Measurements from ENCODE around the gene PTPRM. TPM values are rescaled to one million over a fixed set of nuclear protein-coding genes. Genes with fewer than 3 reads are reported as not detected.

PTPRM gene
- total RNA-seq, 1 experiment from 2014 or later, result not detected

- ChIA-PET POLR2A (ENCODE audit: low non-redundant PET) (no interaction called here), CTCF (no interaction called here)
- no peak overlapping the region for H3K4me3 ChIP-seq (ENCODE audit: low read depth, low read length, poor library complexity, severe bottlenecking)
- intact Hi-C loops (cut with micrococcal nuclease; ENCODE audit: unreplicated experiment), result no loop called here
- DNase-seq (ENCODE audit: low spot score), result no peak
- TF ChIP-seq EZH2 (IDR thresholded peaks at IDR 0.05; ENCODE audit: borderline replicate concordance, low read depth, low read length, poor library complexity, severe bottlenecking) (no peak), CTCF (conservative IDR thresholded peaks at IDR 0.05; ENCODE audit: low read depth, low read length) (no peak)
- no TSS peak for BruUV-seq (replicated peaks)
- no peaks in the 10 kb centered on the region for H3K36me3 ChIP-seq (ENCODE audit: insufficient read depth, low read length, poor library complexity, severe bottlenecking)
- H3K27me3 ChIP-seq (replicated peaks; ENCODE audit: insufficient read depth, low read depth, low read length, poor library complexity), result peaks cover 28% of the 10 kb centered on the region
- H3K27ac ChIP-seq (ENCODE audit: low read depth, low read length, poor library complexity, severe bottlenecking), result no peak overlapping the region
- no peaks in the 10 kb centered on the region for H3K9me3 ChIP-seq (ENCODE audit: low read depth, low read length, poor library complexity, severe bottlenecking)
- H3K4me1 ChIP-seq (ENCODE audit: insufficient read depth, low read length, poor library complexity, severe bottlenecking), result no peaks in the 10 kb centered on the region
Measured at GRCh38 chr18:8351161-8351560, 784.0 kb downstream of the PTPRM start.

GRCh38 chr18:8354304-8354703, 787.2 kb downstream of the PTPRM start:
- DNase-seq (ENCODE audit: low spot score), result no peak

GRCh38 chr18:8356001-8356400, 788.9 kb downstream of the PTPRM start:
- BruUV-seq (replicated peaks), result no TSS peak
- ChIA-PET POLR2A (ENCODE audit: low non-redundant PET) (no interaction called here), CTCF (no interaction called here)
- TF ChIP-seq CTCF (conservative IDR thresholded peaks at IDR 0.05; ENCODE audit: low read depth, low read length) (no peak), EZH2 (IDR thresholded peaks at IDR 0.05; ENCODE audit: borderline replicate concordance, low read depth, low read length, poor library complexity, severe bottlenecking) (no peak)
- Histone ChIP-seq H3K4me1 (ENCODE audit: insufficient read depth, low read length, poor library complexity, severe bottlenecking) (no peaks in the 10 kb centered on the region), H3K27ac (ENCODE audit: low read depth, low read length, poor library complexity, severe bottlenecking) (no peak overlapping the region), H3K4me3 (ENCODE audit: low read depth, low read length, poor library complexity, severe bottlenecking) (no peak overlapping the region), H3K36me3 (ENCODE audit: insufficient read depth, low read length, poor library complexity, severe bottlenecking) (no peaks in the 10 kb centered on the region), H3K9me3 (ENCODE audit: low read depth, low read length, poor library complexity, severe bottlenecking) (no peaks in the 10 kb centered on the region), H3K27me3 (replicated peaks; ENCODE audit: insufficient read depth, low read depth, low read length, poor library complexity) (peaks cover 53% of the 10 kb centered on the region)
- DNase-seq (ENCODE audit: low spot score), result no peak
- intact Hi-C loops (cut with micrococcal nuclease; ENCODE audit: unreplicated experiment), result no loop called here

More at GRCh38 chr18:8354304-8354703, 787.2 kb downstream of the PTPRM start:
- Histone ChIP-seq H3K36me3 (ENCODE audit: insufficient read depth, low read length, poor library complexity, severe bottlenecking) (no peaks in the 10 kb centered on the region), H3K27ac (ENCODE audit: low read depth, low read length, poor library complexity, severe bottlenecking) (no peak overlapping the region), H3K4me1 (ENCODE audit: insufficient read depth, low read length, poor library complexity, severe bottlenecking) (no peaks in the 10 kb centered on the region), H3K9me3 (ENCODE audit: low read depth, low read length, poor library complexity, severe bottlenecking) (no peaks in the 10 kb centered on the region), H3K4me3 (ENCODE audit: low read depth, low read length, poor library complexity, severe bottlenecking) (no peak overlapping the region), H3K27me3 (replicated peaks; ENCODE audit: insufficient read depth, low read depth, low read length, poor library complexity) (peaks cover 37% of the 10 kb centered on the region)
- no TSS peak for BruUV-seq (replicated peaks)
- ChIA-PET POLR2A (ENCODE audit: low non-redundant PET) (no interaction called here), CTCF (no interaction called here)
- TF ChIP-seq CTCF (conservative IDR thresholded peaks at IDR 0.05; ENCODE audit: low read depth, low read length) (no peak), EZH2 (IDR thresholded peaks at IDR 0.05; ENCODE audit: borderline replicate concordance, low read depth, low read length, poor library complexity, severe bottlenecking) (no peak)
- intact Hi-C loops (cut with micrococcal nuclease; ENCODE audit: unreplicated experiment), result no loop called here
